C4-2B (cell line): Measurements from ENCODE around the gene PLIN4.

Source experiments
- ZFX ChIP-seq: fragments of 450-650 bp; IDR thresholded peaks from 2 replicates; pipeline ENCODE4 v1.6.1; 2017
- TF ChIP-seq, protein P1 (sequence below): fragments of 450-650 bp; conservative IDR thresholded peaks from 2 replicates; pipeline ENCODE4 v1.5.1; 2017; ENCODE audit warnings: mild to moderate bottlenecking

DNA sequence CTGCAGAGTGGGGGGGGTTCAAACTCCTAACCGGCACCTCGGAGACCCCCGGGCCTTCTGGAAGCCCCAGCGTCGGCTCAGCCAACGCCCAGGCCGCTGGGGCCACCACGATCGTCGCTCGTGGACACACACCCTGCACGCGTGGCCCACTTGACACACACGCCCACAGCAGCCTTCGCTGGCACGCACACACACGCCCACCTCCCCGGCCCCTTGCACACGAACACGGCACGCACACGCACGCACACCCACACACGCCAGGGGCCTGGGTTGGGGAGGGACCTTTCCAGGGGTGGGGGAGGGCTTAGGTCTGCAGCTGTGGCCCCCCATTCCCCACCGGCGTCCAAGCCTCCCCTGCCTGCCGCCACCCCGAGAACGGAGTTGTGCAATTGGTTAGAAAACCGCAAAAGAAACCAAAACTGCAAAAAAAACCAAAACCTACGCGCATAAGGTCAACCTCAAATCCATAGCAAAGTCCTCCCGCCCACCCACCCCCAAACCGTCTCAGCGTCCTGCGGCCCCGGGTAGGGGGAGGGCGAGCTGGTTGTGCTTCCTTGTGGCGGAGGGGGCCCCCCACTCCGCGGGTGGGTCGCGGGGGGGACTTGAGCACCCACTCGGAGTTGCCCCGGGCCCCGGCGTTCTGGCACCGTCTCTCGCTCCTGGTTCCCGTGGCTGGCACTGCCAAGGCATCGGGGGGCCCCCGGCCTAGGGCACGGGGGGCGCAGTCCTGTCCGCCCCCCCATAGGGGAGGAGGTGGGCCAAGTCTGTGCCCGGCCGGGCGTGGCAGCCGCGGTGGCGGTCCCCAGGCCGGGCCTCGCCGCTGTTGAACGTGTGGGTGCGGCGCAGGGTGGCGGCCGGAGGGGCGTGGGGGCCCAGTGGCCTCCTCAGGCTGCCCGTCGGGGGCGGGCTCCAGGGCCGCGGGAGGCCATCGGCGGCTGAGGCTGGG lies 24.9 kb upstream of the PLIN4 start:
- TF ChIP-seq, protein P1, sequence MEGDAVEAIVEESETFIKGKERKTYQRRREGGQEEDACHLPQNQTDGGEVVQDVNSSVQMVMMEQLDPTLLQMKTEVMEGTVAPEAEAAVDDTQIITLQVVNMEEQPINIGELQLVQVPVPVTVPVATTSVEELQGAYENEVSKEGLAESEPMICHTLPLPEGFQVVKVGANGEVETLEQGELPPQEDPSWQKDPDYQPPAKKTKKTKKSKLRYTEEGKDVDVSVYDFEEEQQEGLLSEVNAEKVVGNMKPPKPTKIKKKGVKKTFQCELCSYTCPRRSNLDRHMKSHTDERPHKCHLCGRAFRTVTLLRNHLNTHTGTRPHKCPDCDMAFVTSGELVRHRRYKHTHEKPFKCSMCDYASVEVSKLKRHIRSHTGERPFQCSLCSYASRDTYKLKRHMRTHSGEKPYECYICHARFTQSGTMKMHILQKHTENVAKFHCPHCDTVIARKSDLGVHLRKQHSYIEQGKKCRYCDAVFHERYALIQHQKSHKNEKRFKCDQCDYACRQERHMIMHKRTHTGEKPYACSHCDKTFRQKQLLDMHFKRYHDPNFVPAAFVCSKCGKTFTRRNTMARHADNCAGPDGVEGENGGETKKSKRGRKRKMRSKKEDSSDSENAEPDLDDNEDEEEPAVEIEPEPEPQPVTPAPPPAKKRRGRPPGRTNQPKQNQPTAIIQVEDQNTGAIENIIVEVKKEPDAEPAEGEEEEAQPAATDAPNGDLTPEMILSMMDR, result no peak
- TF ChIP-seq ZFX, result no peak
